HCT116 (cell line): Measurements from ENCODE around the gene BDH1.

ENCODE experiments used
- ATF3 ChIP-seq: IDR thresholded peaks from 2 replicates; pipeline ENCODE4 v1.6.1; 2012
- CTCF ChIP-seq, 3 experiments: fragments of 200-600 bp in 1 of 3; sonication (generic) in 1 of 3; IDR thresholded peaks in 2 of 3; conservative IDR thresholded peaks in 1 of 3; 2 replicates each; pipeline ENCODE4 v1.5.1; 2012 to 2017; ENCODE audit warnings: low read depth in 2 of 3, low read length in 2 of 3, antibody characterized with exemption in 1 of 3, borderline replicate concordance in 1 of 3, control low read depth in 1 of 3, mild to moderate bottlenecking in 1 of 3, mixed read lengths in 1 of 3, mixed run types in 1 of 3, moderate library complexity in 1 of 3; ENCODE audit not compliant: insufficient read depth in 1 of 3
- EZH2 ChIP-seq: fragments of 200-600 bp; sonication (generic); IDR thresholded peaks from 2 replicates; pipeline ENCODE4 v1.6.1; 2017; ENCODE audit warnings: antibody characterized with exemption, mixed run types
- JUND ChIP-seq: IDR thresholded peaks from 2 replicates; pipeline ENCODE4 v1.6.1; 2012
- POLR2A ChIP-seq: IDR thresholded peaks from 2 replicates; pipeline ENCODE4 v1.7.0; 2011; ENCODE audit warnings: borderline replicate concordance; ENCODE audit not compliant: insufficient read depth, insufficient read length; ENCODE audit errors: extremely low read depth
- RAD21 ChIP-seq: IDR thresholded peaks from 2 replicates; pipeline ENCODE4 v1.6.1; 2012; ENCODE audit warnings: low read depth, mild to moderate bottlenecking
- REST ChIP-seq: IDR thresholded peaks from 2 replicates; pipeline ENCODE4 v1.6.1; 2012; ENCODE audit warnings: low read depth
- SIN3A ChIP-seq: IDR thresholded peaks from 2 replicates; pipeline ENCODE4 v1.6.1; 2012; ENCODE audit warnings: low read depth
- TCF7L2 ChIP-seq: IDR thresholded peaks from 2 replicates; pipeline ENCODE4 v1.7.0; 2011; ENCODE audit warnings: borderline replicate concordance, inconsistent platforms; ENCODE audit not compliant: insufficient read depth, insufficient read length; ENCODE audit errors: extremely low read depth
- ZFX ChIP-seq: fragments of 450-650 bp; IDR thresholded peaks from 2 replicates; pipeline ENCODE4 v1.6.1; 2017

- TF ChIP-seq EZH2 = no peak
- TF ChIP-seq CTCF (IDR thresholded peaks at IDR 0.05 in 2 of 3, conservative IDR thresholded peaks at IDR 0.05 in 1 of 3; ENCODE audit: borderline replicate concordance in 1 of 3, insufficient read depth in 1 of 3, low read depth in 2 of 3, low read length in 2 of 3) = no peak
- TF ChIP-seq REST = no peak
- TF ChIP-seq ZFX = no peak
- no peak for TF ChIP-seq POLR2A
- TF ChIP-seq JUND = peak; percentile 49; the same call in 1 of the 2 replicates
- TF ChIP-seq SIN3A = no peak
- TF ChIP-seq ATF3 = no peak
- TF ChIP-seq RAD21 = no peak
- TF ChIP-seq TCF7L2 = no peak
These were observed 56.3 kb downstream of the BDH1 start for GRCh38 chr3:197499427-197499826.
